Stimulated activated CD4-positive, alpha-beta T cell treated with anti-CD3 and anti-CD28 coated beads, Interleukin-12 subunit alpha, Interleukin-12 subunit beta, amount 100 ng/mL, for 24 hours (primary cell): ENCODE data around the gene SPTB.

Experiments
- DNase-seq, 2 experiments: peaks; one replicate each; pipeline ENCODE4 v3.0.0-alpha.2; 2020; ENCODE audit warnings: low read depth in 2 of 2

SPTB gene

DNA sequence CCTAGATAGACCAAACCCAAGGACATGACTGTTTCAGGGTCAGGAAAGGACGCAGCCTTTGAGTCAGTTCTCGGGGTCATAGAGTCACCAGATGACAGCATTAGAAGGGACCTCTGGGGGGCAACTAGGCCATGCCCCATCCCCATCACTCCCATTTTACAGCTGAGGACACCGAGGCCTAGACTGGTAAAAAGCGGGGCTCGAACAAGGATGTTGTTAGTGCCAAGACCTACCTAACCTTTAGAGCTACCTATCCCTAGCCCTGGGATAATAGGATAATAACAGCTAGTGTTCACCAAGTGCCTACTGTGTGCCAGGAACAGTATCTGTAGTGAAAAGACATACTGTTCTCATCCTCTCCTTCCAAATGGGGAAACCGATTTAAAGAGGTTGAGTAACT is 126.8 kb downstream of the SPTB start:
- DNase-seq: no peak

DNA sequence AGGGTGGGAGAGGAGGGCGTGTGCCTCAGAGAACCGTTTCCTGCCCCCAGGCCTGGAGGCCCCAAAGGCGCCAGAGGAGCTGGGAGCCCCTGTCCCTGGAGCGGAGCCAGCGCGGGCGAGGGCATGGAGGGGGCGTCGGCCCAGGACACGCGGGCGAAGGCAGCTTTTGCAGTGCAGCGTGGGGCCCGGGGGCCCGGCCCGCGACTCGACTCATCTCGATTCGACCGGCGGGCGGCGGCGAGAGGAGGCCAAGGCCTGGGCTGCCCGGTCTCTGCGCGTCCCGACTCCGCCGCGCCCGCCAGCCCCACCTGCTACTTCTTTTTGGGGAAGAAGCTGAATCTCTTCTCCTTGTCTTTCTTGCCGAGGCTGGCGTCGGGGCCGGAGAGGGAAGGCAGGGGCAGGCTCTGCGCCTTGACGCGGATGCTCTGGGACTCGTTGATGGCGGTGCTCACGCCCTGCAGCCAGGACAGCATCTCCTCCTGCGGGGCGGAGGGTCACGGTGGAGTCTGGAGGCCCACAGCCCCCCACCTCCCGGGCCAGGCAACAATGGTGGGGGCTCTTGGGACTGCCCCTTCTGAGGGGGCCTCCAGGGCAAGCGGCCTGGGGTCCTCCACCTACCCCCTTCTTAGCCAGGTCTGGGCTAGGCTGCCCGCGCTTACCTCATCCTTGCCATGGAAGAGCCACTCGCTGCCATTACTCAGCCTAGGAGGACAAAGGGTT is 130.6 kb downstream of the SPTB start:
- no peak for DNase-seq

DNA sequence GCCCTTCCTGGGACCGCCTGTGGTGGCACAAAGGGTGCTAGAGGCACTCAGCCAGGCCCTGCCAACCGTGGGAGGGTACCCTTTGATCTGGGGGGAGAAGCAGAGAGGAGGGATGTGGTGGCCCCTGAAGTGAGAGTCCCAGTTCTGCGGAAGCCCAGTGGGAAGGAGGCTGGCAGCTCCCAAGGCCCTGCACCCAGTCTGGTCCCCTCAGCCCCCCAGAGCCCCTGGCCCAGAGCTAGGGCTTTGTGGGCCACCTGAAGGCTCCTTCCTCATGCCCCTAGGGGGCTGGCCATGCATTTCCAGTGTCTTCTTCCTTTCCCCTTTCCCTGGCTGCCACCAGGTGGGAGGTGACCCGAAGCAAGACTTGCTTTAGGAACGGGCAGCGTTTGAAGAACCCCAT is 131.2 kb downstream of the SPTB start:
- DNase-seq: no peak

- DNase-seq: no peak
These were observed 132.4 kb downstream of the SPTB start for GRCh38 chr14:64747327-64747726.

- DNase-seq: no peak
These were observed 133.1 kb downstream of the SPTB start for GRCh38 chr14:64746298-64747250.

DNA sequence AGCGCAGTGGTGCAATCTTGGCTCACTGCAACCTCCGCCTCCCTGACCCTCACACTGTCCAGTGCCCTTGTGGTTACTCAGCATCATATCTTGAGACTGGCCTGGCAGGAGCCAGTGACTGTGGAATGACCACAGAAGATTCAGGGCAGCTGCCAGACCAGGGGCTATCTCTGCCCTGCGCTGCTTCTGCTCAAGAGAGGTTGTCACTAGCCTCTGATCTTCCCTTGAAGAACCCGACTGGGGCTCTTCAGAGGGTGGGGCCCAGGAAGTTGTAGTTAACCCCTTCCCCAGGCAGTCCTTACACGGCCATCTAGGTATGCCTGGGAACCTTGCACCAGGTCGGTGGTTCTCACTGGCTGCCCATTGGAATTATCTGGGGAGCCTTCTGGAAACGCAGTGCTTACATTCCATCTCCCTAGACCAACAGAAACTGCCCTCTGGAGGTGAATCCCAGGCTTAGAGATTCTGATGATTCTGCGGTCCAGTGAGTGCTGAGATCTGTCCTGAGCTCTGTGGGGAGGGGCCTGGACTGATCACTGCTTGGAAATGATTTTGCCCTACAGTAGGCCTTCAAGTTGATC is 134.1 kb downstream of the SPTB start:
- DNase-seq: no peak

DNA sequence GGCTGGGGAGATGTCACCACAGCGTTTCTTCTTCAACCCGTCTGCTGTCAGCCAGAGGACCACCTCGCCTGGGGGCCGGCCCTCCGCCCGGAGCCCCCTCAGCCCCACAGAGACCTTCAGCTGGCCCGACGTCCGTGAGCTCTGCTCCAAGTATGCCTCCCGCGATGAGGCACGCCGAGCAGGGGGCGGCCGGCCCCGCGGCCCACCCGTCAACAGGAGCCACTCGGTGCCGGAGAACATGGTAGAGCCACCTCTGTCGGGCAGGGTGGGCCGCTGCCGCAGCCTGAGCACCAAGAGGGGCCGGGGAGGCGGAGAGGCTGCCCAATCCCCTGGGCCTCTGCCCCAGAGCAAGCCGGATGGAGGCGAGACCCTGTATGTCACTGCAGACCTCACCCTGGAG is 136.6 kb downstream of the SPTB start:
- DNase-seq: no peak

GRCh38 chr14:64741961-64742360 is 137.7 kb downstream of the SPTB start:
- DNase-seq: no peak

GRCh38 chr14:64741200-64741599 is 138.5 kb downstream of the SPTB start:
- no peak for DNase-seq

- no peak for DNase-seq
These were observed 141.4 kb downstream of the SPTB start for GRCh38 chr14:64738281-64738804.

DNA sequence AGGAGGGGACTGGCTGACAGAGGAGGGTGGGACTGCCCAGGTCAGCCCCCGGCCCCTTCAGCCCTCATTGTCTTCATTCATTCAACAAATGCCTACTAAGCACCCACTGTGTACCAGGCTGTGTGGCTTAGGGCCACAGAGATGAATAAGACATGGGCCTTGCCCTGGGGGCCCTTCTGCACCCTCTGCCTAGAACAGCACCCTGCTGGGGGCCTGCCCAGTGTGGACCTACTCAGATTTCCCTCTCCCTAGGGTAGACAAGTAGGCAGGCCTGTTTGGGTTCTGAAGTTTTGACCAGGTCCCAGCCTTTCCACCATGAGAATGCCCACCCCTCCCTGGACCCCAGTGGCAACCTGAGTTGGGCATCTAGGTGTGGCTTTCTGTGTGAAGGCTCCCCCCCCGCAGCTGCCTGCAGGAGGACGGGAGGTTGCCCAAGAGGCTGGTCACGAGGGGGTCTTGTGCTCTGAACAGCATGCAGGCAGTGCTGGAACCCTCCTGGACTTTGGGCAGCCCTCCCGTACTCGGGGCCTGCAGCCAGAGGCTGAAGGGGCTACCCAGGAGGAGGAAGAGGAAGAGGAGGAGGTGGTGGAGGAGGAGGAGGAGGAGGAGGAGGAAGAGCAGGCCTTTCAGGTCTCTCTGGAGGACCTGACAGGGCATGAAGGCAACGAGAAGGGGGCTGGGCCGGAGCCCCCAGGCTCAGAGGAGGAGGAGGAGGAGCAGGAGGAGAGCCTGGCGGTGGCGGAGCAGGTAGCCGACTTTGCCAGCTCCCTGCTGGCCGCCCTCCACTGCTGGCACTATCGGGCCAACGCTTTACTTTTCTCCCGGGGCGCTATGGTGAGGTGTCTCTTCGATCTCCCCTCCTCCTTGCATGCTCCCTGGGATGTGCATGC is 142.1 kb downstream of the SPTB start:
- DNase-seq: no peak

- DNase-seq: no peak
These were observed 143.2 kb downstream of the SPTB start for GRCh38 chr14:64736271-64737169.

DNA sequence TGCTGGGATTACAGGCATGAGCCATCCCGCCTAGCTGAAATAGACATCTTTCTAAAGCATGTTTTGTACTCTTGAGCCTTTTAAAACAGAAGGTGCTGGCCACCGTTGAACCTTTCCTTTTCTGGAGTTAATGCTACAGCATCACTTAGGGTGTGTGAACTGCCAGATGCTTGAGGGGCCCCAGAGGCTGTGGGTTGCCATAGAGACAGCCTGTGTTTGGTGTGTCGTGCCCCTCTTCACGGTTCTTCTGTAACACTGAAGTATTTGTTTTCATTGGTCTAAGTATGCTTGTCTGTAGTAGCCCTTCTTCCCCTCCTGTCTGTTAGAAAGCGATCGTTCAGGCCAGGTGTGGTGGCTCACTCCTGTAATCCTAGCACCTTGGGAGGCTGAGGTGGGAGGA is 144.7 kb downstream of the SPTB start:
- no peak for DNase-seq

DNA sequence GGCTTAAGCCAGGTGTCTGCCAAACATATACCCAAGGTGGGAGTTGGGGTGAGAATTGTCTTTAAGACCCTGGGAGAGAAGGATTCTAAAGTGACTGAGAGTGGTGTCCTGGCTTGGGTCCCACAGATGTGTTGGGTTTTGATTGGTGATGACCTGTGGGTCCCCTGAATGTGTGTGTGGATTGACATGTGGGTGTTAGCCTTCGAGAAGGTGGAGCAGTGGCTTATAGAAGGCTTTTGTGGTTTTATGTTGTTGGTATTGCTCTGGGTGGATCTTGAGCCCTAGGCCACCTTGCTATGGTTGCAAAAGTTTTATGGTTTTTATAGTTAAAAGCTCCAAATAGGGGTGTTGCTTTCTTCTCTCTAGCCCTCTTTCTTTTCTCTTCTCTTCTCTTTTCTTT is 145.8 kb downstream of the SPTB start:
- no peak for DNase-seq

- DNase-seq: no peak
These were observed 146.4 kb downstream of the SPTB start for GRCh38 chr14:64733321-64733720.

- DNase-seq: no peak
These were observed 147.1 kb downstream of the SPTB start for GRCh38 chr14:64732536-64733120.

- DNase-seq: no peak
These were observed 147.6 kb downstream of the SPTB start for GRCh38 chr14:64732066-64732465.

DNA sequence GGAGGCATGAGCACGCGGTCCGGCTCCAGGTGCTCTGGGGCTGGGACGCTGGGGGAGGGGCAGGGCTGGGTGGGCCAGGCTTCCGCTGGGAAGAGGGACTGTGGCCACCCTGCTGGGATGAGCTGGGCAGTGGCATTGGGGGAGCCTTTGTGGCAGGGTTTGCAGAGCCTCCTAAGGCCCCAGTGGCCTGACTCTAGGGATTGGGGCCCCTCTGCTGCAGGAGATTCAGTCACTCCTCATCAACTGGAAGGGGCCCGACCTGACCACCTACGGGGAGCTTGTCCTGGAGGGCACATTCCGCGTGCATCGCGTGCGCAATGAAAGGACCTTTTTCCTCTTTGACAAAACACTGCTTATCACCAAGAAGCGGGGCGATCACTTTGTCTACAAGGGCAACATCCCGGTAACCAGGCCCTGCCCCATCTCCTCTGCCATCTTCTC is 148.5 kb downstream of the SPTB start:
- DNase-seq: no peak

DNA sequence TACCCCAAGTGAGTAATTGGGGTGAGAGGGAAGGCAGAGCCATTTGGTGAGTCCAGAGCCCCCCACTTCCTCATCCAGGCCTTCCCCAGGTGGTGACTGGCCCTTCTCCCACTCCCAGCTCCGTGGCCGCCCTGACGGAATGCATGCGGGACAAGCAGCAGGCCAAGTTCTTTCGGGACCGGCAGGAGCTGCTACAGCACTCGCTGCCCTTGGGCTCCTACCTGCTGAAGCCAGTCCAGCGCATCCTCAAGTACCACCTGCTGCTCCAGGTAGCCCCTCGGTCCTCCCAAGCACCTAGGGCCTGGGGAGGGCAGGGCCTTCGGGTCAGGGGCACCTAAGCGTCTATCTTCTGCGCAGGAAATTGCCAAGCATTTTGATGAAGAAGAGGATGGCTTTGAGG is 149.0 kb downstream of the SPTB start:
- no peak for DNase-seq

GRCh38 chr14:64730061-64730440 is 149.7 kb downstream of the SPTB start:
- no peak for DNase-seq
